ENCODE measurements around the gene NPAT.

The NPAT gene

DNA sequence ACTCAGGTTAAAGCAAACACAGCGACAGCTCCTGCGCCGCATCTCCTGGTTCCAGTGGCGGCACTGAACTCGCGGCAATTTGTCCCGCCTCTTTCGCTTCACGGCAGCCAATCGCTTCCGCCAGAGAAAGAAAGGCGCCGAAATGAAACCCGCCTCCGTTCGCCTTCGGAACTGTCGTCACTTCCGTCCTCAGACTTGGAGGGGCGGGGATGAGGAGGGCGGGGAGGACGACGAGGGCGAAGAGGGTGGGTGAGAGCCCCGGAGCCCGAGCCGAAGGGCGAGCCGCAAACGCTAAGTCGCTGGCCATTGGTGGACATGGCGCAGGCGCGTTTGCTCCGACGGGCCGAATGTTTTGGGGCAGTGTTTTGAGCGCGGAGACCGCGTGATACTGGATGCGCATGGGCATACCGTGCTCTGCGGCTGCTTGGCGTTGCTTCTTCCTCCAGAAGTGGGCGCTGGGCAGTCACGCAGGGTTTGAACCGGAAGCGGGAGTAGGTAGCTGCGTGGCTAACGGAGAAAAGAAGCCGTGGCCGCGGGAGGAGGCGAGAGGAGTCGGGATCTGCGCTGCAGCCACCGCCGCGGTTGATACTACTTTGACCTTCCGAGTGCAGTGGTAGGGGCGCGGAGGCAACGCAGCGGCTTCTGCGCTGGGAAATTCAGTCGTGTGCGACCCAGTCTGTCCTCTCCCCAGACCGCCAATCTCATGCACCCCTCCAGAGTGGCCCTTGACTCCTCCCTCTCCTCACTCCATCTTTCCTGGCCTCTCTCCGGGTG, at the start of gene NPAT, which contains the start of gene ATM:
Gene NPAT, minus strand, starts transcription at position 65 of the 774 bp plus-strand sequence. CDS start 102 bp downstream, outside the sequence.
Gene ATM, plus strand, starts transcription at position 494 of the 774 bp plus-strand sequence. CDS start 4,558 bp downstream, outside the sequence.
- peak; percentile 99 for DNase-seq (ENCODE audit: low spot score)

DNA sequence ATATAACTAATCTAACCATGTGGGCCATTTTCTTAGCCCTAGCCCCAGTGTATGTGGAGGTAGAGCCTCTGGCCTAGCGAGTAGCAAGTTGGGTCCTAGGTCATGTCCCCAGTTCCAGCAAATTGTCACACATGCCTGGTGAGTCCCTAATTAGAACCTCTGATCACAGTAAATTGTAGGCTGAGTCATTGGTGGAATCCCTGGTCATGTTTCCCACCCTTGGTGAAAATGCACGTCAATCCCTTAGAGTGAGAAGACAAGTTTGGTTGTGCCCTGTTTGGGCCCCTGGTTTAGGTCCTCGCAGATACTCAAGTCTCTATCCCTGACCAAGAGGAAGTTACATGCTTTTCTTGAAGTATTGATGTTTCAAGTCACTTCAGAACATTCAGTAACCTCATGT, 47.1 kb upstream of the NPAT start:
- no peak for DNase-seq (ENCODE audit: low spot score)

DNA sequence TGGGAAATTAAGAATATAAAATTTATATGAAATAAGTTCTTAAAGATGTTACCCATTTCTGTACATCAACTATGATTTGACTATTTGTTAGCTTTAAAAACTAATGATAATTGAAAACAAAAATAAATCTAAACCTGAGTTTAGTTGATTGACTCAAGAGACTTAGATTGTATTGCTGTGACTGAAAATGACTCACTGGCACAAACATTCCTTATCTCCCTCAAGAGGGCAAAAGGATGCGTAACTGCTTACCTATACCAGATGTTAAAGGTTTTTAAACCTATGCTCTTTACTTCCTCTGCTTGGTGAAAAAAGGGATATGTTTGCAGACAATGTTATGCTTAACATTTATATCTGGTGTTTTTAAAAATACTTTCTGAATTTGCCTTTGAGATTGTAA, 30.7 kb upstream of the NPAT start:
- no peak for DNase-seq (ENCODE audit: low spot score)

DNA sequence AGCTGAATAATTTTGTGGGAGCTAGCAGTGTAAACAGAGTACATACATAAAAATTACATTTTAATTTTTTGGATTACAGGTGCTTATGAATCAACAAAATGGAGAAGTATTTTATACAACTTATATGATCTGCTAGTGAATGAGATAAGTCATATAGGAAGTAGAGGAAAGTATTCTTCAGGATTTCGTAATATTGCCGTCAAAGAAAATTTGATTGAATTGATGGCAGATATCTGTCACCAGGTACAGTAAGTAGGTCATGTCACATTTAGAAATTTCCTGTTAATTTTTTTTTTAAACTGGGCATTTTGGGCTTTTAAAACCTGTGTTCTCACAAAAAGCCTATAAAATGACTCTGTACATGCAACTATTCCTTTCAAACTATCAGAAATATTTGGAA, 24.4 kb upstream of the NPAT start:
- no peak for DNase-seq (ENCODE audit: low spot score)

DNA sequence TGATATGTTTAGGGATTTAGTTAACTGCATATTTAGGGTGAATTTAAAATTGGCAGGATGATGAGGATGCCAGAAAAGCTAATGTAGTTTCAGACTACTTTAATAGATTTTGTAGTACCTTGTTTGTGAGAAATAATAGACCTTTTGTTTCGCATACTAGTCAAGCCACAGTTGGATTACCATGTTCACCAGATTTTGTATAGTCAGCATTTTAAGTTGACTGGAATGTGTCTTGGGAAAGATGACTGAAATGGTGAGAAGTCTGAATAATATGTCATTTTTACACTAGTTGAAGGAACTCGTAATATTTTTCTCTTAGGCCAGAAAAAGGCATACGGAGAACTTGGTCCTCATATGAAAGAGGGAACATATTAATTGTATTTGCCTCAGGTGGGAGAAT, 23.9 kb upstream of the NPAT start:
- DNase-seq (ENCODE audit: low spot score), result no peak

DNA sequence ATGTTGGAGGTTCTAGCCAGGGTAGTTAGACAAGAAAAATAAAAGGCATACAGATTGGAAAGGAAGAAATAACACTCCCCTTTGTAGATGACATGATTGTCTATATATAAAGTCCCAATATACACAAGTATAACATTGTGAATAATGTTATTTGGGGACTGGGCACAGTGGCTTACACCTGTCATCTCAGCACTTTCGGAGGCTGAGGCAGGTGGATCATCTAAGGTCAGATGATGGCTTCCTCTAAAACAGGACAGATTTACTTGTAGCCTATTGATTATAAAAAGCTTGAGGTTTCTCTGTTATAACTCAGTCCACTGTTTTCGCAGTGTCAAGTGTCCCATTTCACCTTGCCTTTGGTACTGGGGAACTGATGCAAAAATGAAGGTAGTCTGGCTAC, 20.0 kb upstream of the NPAT start:
- no peak for DNase-seq (ENCODE audit: low spot score)

DNA sequence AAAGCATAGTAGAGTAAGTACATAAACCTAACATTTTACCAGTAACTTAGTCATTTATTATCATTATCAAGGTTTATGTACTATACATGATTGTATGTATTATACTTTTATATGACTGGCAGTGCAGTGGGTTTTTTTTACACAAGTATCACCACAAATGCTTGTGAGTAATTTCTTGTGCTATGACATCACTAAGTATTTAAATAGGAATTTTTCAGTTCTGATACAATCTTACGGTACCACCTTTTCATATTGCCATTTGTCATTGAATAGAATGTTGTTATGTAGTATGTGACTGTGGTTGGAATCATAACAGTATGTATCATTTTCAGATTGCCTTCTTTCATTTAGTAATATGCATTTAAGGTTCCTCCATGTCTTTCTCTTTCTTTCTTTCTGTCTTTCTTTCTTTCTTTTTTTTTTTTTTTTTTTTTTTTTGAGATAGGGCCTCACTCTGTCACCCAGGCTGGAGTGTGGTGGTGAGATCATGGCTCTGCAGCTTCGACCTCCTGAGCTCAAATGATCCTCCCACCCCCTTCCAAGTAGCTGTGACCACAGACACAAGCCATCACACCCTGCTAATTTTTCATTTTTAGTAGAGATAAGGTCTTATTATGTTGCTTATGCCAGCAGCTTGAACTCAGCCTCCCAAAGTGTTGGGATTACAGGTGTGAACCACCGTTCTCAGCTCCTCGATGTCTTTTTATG, 19.0 kb upstream of the NPAT start:
- no peak for DNase-seq (ENCODE audit: low spot score)

DNA sequence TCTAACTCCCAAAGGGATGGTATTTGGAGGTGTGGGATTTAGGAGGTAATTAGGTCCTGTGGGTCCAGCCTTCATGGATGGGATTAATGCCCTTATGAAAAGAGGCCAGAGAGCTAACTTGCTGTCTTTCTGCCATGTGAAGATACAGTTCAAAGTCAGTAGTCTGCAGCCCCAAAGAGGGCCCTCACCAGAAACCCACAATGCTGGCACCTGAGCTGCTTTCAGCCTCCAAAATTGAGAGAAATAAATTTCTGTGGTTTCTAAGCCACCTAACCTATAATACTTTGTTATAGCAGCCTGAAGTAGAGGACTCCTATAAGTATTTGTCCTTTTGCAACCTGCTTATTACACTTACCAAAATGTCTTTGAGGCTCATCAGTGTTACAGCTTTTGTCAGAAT, 16.6 kb upstream of the NPAT start:
- no peak for DNase-seq (ENCODE audit: low spot score)

DNA sequence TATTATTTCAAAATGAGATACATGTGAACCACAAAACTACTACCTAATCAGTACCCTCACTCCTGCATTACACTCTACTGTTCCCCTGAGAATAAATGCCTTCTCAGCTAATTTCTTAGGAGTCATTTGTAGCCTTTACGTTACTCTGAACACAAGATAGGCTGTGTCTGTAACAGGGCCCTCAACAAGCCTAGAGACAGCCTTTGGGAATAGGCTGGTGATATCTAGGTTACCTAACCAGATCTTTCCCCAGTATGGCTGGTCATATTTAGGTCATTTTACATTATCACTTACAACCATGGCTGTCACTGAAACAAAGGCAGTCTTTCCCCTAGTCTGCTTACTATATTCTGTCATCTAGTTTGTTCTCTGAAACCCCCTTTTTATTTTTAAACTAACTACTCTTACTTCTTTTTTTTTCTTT, 14.6 kb upstream of the NPAT start:
- DNase-seq (ENCODE audit: low spot score), result no peak

DNA sequence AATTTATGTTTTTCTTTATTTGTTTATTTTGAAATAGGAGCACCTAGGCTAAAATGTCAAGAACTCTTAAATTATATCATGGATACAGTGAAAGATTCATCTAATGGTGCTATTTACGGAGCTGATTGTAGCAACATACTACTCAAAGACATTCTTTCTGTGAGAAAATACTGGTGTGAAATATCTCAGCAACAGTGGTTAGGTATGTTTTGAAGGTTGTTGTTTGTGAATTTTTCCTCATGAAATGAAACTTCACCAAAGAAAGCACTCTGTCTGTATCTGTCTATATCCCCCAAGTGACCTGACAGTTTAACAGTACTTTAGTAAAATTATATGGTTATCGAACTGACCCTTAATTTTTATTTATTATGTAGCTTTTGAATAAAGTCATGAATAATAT, 13.2 kb upstream of the NPAT start:
- DNase-seq (ENCODE audit: low spot score), result no peak

DNA sequence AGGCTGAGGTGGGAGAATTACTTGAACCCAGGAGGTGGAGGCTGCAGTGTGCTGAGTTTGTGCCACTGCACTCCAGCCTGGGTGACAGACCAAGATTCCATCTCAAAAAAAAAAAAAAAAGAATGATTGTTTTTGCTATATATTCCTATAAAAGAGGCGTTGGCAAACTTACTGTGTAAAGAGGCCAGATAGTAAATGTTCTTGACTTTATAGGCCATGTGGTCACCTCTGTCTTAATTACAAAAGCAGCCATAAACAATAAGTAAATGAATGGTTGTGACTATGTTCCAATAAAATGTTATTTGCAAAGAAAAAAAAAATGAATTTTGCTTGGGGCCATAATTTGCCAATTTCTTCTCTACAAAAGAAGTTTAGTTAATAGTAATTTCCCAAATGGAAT, 12.8 kb upstream of the NPAT start:
- DNase-seq (ENCODE audit: low spot score), result no peak

DNA sequence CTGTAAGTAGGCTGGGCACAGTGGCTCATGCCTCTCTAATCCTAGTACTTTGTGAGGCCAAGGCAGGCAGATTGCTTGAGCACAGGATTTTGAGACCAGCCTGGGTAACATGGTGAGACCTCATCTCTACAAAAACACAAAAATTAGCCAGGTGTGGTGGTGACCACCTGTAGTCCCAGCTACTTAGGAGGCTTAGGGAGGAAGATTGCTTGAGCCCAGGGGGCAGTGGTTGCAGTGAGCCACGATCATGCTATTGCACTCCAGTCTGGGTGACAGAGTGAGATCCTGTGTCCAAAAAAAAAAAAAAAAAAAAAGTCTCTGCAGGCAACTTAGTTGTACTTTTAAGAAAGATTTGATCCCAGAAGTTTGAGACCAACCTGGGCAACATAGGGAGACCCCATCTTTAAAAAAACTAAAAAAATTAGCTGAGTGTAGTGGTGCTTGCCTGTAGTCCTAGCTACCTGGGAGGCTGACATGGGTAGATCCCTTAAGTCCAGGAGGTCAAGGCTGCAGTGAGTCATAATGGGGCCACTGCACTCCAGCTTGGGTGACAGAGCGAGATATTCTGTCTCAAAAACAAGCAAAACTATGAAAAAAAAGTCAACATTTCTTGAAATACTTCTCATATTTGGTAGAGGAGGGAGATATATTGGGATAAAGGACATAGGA, 11.0 kb upstream of the NPAT start:
- no peak for DNase-seq (ENCODE audit: low spot score)

DNA sequence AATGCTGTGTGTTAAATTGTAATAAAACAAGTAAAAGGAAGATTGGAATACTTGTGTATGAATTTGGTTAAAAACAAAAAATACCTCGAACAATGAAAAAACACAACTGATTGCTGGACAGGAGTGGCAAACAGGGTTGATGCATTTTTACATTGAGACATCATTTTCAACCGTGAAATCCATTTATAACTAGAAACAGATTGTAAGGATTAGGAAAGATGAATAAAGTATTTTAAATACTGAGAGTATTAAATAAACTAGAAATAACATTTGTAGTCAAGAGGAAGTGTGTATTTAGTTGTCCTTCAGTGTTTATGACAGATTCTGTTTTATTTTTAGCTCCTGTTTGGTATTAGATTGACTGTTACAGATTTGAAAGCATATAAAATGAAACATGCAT, 5.8 kb upstream of the NPAT start:
- no peak for DNase-seq (ENCODE audit: low spot score)

DNA sequence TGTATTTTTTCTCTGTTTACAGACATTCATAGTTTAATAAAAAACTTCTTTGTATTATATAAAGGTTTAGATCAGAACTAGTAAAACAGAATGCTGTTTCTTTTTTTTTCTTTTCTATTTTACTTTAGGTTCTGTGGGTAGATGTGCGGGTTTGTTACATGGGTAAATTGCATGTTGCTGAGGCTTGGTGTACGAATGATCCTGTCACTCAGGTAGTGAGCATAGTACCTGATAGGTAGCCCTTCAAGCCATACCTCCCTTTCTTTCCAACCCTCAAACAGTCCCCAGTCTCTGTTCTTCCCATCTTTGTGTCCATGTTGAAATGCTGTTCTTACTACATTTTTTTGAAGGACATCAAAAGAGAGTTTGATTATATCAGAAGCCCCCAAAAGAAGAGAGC, 3.6 kb upstream of the NPAT start:
- no peak for DNase-seq (ENCODE audit: low spot score)

DNA sequence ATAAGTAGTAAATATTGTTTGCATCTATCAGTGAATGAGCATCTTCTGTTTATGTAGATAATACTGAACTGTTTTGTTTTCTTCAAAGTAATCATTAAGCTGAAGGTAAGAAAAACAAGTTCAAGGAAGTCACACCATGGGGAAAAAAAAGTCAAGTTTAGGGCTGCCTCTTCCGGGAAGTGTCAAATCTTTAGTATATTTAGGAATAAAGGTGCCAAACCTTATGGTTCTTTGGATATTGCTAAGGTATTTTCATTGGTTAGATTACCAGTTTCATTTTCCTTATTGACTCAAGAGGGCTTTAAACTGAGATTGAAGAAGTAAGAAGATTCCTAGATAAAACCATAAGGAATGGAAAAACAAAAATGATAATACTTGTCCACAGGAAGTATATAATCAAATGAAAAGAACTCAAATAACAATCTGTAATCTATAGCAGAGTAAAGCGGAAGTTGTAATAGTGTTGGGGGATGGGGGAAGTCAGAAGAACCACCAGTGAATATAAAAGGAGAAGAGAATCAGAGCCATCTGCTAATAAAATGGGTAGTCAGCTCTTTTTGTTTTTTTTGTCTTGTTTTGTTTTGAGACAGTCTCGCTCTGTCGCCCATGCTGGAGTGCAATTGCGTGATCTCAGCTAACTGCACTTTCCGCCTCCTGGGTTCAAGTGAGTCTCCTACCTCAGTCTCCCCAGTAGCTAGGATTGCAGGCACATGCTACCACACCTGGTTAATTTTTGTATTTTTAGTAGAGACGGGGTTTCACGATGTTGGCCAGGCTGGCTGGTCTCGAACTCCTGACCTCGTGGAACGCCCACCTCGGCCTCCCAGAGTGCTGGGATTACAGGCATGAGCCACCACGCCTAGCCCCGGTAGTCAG, 2.7 kb upstream of the NPAT start:
- no peak for DNase-seq (ENCODE audit: low spot score)

DNA sequence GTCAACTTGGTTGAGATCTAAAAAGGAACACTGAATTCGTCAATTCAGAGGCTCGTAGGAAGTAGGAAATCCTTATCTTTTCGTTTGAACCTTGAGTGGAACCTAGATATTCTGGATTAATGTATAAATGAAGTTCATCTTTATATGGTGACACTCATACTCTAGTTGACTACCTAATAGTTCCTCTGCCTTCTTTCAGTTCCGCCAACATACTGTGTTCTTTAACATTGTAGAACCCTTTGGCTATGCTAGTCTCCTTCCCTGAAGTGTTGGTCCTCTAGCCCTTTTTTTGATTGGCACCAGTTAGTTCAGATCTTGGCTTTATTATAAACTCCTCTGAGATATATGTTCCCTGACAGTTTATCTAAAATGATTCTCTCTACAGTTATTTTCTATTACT, 1.9 kb upstream of the NPAT start:
- no peak for DNase-seq (ENCODE audit: low spot score)

DNA sequence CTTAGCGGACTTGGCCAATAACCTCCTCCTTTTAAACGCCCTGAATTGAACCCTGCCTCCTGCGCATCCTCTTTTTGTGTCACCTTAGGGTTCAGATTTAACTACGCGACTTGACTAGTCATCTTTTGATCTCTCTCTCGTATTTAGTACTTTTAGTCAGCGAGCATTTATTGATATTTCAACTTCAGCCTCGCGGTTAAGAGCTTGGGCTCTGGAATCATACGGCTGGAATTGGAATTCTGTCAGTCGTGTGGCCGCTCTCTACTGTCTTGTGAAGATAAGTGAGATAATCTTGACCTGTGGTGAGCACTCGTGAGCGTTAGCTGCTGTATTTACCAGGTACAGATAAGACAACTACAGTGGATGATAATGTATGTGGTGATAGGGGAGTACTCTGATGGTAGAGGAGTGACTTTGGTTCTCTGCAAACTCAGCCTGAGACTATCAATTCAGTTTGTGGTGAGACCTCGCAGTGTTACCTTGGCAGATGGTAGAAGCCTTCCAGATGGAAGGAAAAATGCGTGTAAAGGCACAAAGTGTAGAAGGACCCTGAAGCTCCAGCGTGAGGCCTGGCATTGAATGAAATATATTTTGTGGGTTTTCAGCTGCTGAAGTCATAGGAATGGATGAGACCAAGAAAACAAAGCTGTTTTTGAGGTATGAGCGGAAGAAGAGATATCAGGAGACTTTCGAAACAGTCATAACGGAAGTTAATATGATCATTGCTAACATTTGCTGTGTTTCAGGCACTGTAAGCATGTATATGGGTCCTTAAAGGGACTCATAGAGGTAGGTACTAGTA, 1.1 kb upstream of the NPAT start:
- DNase-seq (ENCODE audit: low spot score), result peak; percentile 7

DNA sequence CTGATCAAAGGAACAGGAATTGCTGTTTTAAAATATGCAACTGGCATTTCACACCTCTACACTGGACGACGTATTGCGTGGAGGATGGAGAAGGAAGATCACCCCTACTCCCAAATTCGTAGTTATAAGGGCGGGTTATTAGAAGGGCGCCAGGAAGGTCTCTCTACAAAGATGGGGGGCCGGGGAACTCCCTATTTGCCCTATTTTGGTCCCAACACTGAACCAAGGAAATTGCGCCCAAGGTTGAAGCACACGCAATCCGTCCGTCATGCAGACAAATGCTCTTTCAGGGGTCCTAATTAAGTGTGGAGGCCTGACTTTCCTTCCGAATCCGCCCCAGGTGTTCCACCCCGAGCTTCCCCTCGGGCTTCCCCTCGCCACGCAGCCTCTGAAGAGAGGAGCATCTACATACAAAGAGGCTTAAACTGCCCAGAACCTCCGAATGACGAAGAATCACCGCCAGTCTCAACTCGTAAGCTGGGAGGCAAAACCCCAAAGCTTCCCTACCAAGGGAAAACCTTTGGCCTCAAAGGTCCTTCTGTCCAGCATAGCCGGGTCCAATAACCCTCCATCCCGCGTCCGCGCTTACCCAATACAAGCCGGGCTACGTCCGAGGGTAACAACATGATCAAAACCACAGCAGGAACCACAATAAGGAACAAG, 396 bp downstream of the NPAT start:
- no peak for DNase-seq (ENCODE audit: low spot score)

DNA sequence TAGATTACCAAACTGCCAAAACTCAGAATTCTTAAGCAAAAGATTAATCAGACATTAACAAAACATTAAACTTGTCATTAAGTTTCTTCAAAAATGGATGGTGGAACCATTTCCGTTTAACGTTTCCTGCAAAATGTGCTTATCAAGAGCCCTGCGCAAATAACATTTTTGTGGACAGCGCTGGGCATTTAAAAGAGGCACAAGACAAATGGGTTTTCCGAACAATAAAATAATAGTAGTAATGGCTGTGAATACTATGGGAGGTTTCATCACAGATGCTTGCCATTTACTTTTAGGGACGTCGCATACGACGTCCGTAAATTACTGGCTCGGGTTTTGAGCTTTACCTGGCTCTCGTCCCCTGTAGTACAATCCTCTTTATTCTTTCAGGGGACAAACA, 1.1 kb downstream of the NPAT start:
- DNase-seq (ENCODE audit: low spot score), result peak; percentile 43

DNA sequence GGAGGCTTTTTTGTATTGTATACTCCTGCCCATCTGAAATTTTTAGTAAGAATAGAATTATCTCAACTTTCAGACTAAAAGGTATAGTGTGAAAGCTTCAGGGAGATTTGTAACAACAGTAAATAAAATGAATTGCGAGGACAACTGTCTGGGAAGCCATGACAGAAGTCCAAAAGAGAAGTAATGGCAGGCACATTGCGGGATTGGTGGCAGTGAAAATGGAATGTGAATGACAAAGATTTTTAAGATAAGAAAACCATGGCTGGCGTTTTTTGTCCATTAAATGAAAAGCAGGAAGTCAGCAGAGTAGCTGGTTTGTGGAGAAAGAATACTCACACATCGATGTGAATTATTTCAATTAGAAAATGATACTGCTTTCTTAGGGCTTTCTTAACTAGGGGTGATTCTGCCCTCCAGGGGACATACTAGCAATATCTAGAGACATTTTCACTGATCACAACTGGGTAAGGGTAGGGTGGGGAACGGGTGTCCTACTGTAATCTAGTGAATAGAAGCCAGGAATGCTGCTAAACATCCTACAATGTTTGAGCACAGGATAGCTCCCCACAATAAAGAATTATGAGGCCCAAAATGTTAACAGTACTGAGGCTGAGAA, 1.6 kb downstream of the NPAT start:
- DNase-seq (ENCODE audit: low spot score), result no peak

Data from kidney capillary endothelial cell (primary cell).